K562 (cell line): ENCODE results near the gene CACNB1.

ENCODE experiments used
- BACH1 ChIP-seq: fragments of 200-800 bp; sonication (Bioruptor generic); IDR thresholded peaks from 2 replicates; pipeline ENCODE4 v1.6.1; 2016; ENCODE audit warnings: missing genetic modification characterization, missing compliant biosample characterization
- CGGBP1 ChIP-seq: fragments of 250-450 bp; sonication (Bioruptor Pico); IDR thresholded peaks from 2 replicates; pipeline ENCODE4 v1.9.0; 2021; ENCODE audit warnings: mild to moderate bottlenecking
- E2F5 ChIP-seq: sonication (generic); formaldehyde crosslinking; IDR thresholded peaks from 2 replicates; pipeline ENCODE4 v1.8.0; 2022; ENCODE audit warnings: mild to moderate bottlenecking, missing genetic modification reagents
- EZH2 ChIP-seq: IDR thresholded peaks from 2 replicates; pipeline ENCODE4 v1.6.1; 2012; ENCODE audit warnings: low read depth, mild to moderate bottlenecking, inconsistent platforms, low read length, borderline replicate concordance
- JUND ChIP-seq, 2 experiments: IDR thresholded peaks; 2 replicates in 1 of 2; 3 replicates in 1 of 2; pipeline ENCODE4 v1.6.1; 2011; ENCODE audit warnings: borderline replicate concordance in 2 of 2, low read depth in 2 of 2, low read length in 2 of 2, improper control_type of control experiment in 1 of 2, missing biosample characterization in 1 of 2, missing genetic modification characterization in 1 of 2, missing genetic modification reagents in 1 of 2
- SMARCC2 ChIP-seq: fragments of 450-650 bp; IDR thresholded peaks from 2 replicates; pipeline ENCODE4 v1.6.1; 2017; ENCODE audit warnings: antibody characterized with exemption, moderate library complexity, mild to moderate bottlenecking, low read depth
- ZC3H11A ChIP-seq: IDR thresholded peaks from 2 replicates; pipeline ENCODE4 v1.6.1; 2012; ENCODE audit warnings: low read depth, low read length, improper control_type of control experiment
- ZNF408 ChIP-seq: fragments of 250-450 bp; sonication (Bioruptor Pico); IDR thresholded peaks from 2 replicates; pipeline ENCODE4 v1.4.0; 2020; ENCODE audit warnings: low read depth, mild to moderate bottlenecking, moderate library complexity

- no peak for TF ChIP-seq JUND (IDR thresholded peaks at IDR 0.05; ENCODE audit: borderline replicate concordance, low read depth, low read length)
- TF ChIP-seq JUND (tag; IDR thresholded peaks at IDR 0.05; ENCODE audit: borderline replicate concordance, low read depth, low read length): no peak
- TF ChIP-seq EZH2: no peak
- no peak for TF ChIP-seq BACH1 (tag)
- no peak for TF ChIP-seq ZNF408
- no peak for TF ChIP-seq SMARCC2
- TF ChIP-seq CGGBP1 (CRISPR knock-in tag): no peak
- TF ChIP-seq E2F5: no peak
- TF ChIP-seq ZC3H11A: no peak
Measured at GRCh38 chr17:39139561-39139960, 57.9 kb downstream of the CACNB1 start.
